K562 (cell line): ENCODE data around the gene FAM83F. TPM values are rescaled to one million over a fixed set of nuclear protein-coding genes. Genes with fewer than 3 reads are reported as not detected.

Source experiments
- MNT ChIP-seq, 2 experiments: fragments of 450-650 bp; conservative IDR thresholded peaks; 2 replicates each; pipeline ENCODE4 v1.6.1; 2017; ENCODE audit warnings: mild to moderate bottlenecking in 2 of 2, moderate library complexity in 2 of 2
- PATZ1 ChIP-seq: fragments of 250-450 bp; sonication (Bioruptor Pico); IDR thresholded peaks from 2 replicates; pipeline ENCODE4 v1.5.0; 2020; ENCODE audit warnings: mild to moderate bottlenecking, borderline replicate concordance
- SNAPC5 ChIP-seq: fragments of 250-450 bp; sonication (Bioruptor Pico); IDR thresholded peaks from 2 replicates; pipeline ENCODE4 v1.8.0; 2021; ENCODE audit warnings: moderate library complexity, mild to moderate bottlenecking, inconsistent platforms
- SRF ChIP-seq, 2 experiments: fragments of 250-450, 450-650 bp in 1 of 2; sonication (Bioruptor Pico) in 1 of 2; sonication (generic) in 1 of 2; formaldehyde crosslinking; IDR thresholded peaks; 2 replicates each; pipeline versions ENCODE4 v1.5.0 to v1.5.1; 2020 to 2022; ENCODE audit warnings: mild to moderate bottlenecking in 1 of 2, missing genetic modification reagents in 1 of 2
- TCFL5 ChIP-seq: fragments of 250-450 bp; sonication (Bioruptor Pico); conservative IDR thresholded peaks from 2 replicates; pipeline ENCODE4 v1.6.1; 2021; ENCODE audit warnings: mild to moderate bottlenecking, moderate library complexity, matching md5 sums
- TRIM28 ChIP-seq: fragments of 450-650 bp; IDR thresholded peaks from 2 replicates; pipeline ENCODE4 v1.6.1; 2017
- ZNF318 ChIP-seq, 2 experiments: fragments of 450-650 bp; IDR thresholded peaks; 2 replicates each; pipeline ENCODE4 v1.6.1; 2016; ENCODE audit warnings: mild to moderate bottlenecking in 2 of 2, borderline replicate concordance in 1 of 2, low read depth in 1 of 2, moderate library complexity in 1 of 2
- polyA plus RNA-seq, 8 experiments: library from polyadenylated mRNA; depleted of rRNA in 4 of 8; stranded (reverse) in 5 of 8; unstranded in 3 of 8; fragments of >200 nt; fragmentation: Nextera tagmentation in 2 of 8; fragmentation: Illumina TruSeq in 1 of 8; extraction: Ambion mirVana in 2 of 8; extraction: Trizol in 1 of 8; gene quantifications; 2 replicates each; pipeline versions ENCODE4 v1.2.1 to v1.2.3, GENCODE V29; 2011 to 2014; ENCODE audit warnings: inconsistent platforms in 1 of 8, missing spikeins in 1 of 8
- total RNA-seq, 7 experiments: library from RNA; depleted of rRNA in 6 of 7; stranded (reverse); fragments of >200 nt in 6 of 7; fragmentation: Illumina TruSeq in 2 of 7; extraction: Trizol in 2 of 7; gene quantifications; 2 replicates each; pipeline versions ENCODE4 v1.2.1 to v1.2.3, GENCODE V29; 2011 to 2021; ENCODE audit warnings: low replicate concordance in 1 of 7
- TF ChIP-seq, protein P1 (sequence below): sonication (generic); formaldehyde crosslinking; IDR thresholded peaks from 2 replicates; pipeline ENCODE4 v1.8.1; 2023; ENCODE audit warnings: mild to moderate bottlenecking, missing genetic modification reagents
- TF ChIP-seq, protein P2 (sequence below), 2 experiments: fragments of 250-450 bp in 1 of 2; fragments of 450-650 bp in 1 of 2; sonication (Bioruptor Pico) in 1 of 2; IDR thresholded peaks; 2 replicates each; pipeline versions ENCODE4 v1.6.1 to v1.8.0; 2016 to 2021; ENCODE audit warnings: mild to moderate bottlenecking in 2 of 2, moderate library complexity in 2 of 2, missing compliant biosample characterization in 1 of 2, missing genetic modification characterization in 1 of 2

FAM83F gene
- total and polyA plus RNA-seq, 9 of the 15 experiments (the other 6 are each of a cell fraction or from before 2014, with no cell fraction given): under 0.01 to 0.13 (median 0.04) TPM; not detected in 1

DNA sequence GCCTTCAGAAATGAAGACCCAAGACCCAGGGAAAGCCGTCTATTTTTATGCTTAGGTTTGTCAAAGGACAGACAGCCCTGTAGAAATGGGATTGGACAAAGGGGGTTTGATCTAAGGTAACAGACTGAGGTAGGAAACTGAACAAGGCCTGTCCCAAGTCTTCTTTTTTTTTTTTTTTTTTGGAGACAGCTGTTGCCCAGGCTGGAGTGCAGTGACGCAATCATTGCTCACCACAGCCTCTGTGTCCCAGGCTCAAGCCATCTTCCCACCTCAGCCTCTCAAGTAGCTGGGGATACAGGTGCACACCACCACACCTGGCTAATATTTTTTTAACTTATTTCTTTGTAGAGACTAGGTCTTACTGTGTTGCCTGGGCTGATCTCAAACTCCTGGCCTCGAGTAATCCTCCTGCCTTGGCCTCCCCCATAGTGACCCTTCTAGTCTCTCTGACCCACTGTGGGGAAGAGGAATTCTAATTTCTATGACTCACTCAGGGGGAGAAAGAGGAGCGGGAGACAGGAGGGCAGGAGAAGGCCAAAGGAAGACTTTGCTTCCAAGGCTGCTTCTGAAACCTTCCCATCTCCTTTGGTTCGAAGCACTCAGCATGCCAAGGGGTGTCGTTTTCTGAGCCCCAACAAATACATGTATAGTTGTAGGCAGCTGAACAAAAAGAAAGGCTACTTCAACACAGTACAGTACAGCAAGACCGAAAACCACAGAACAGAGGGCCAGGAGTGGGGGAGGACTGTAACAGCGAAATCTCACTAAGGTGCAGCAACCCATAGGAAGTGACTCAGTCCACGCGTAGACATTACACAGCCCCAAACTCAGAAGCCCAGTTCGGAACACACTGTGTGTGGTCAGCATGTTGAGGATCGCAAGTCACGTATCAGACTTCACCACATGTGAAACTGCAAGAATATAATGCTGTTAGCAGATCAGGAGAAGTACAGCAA is 33.7 kb upstream of the FAM83F start (continued):
- TF ChIP-seq ZNF318 (IDR thresholded peaks at IDR 0.05; ENCODE audit: borderline replicate concordance in 1 of 2, low read depth in 1 of 2) (no peak), SRF (CRISPR knock-in tag; IDR thresholded peaks at IDR 0.05) (no peak), TRIM28 (no peak), TCFL5 (CRISPR knock-in tag) (no peak), MNT (conservative IDR thresholded peaks at IDR 0.05) (peak; percentile 49 to 54; a peak in 1 of 4 replicates), SNAPC5 (no peak), PATZ1 (CRISPR knock-in tag) (no peak)
- TF ChIP-seq, protein P1, sequence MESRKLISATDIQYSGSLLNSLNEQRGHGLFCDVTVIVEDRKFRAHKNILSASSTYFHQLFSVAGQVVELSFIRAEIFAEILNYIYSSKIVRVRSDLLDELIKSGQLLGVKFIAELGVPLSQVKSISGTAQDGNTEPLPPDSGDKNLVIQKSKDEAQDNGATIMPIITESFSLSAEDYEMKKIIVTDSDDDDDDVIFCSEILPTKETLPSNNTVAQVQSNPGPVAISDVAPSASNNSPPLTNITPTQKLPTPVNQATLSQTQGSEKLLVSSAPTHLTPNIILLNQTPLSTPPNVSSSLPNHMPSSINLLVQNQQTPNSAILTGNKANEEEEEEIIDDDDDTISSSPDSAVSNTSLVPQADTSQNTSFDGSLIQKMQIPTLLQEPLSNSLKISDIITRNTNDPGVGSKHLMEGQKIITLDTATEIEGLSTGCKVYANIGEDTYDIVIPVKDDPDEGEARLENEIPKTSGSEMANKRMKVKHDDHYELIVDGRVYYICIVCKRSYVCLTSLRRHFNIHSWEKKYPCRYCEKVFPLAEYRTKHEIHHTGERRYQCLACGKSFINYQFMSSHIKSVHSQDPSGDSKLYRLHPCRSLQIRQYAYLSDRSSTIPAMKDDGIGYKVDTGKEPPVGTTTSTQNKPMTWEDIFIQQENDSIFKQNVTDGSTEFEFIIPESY (CRISPR knock-in tag): no peak
- TF ChIP-seq, protein P2, sequence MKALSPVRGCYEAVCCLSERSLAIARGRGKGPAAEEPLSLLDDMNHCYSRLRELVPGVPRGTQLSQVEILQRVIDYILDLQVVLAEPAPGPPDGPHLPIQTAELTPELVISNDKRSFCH (CRISPR knock-in tag; IDR thresholded peaks at IDR 0.05): no peak
- TF ChIP-seq, protein P2 (tag; IDR thresholded peaks at IDR 0.05): no peak
